DOHH2 (cell line): ENCODE data around the gene DOCK8.

Source experiments
- H3F3A ChIP-seq: fragments of 200-600 bp; sonication (generic), shearing (Covaris generic); 2 replicates; pipeline ENCODE4 v1.6.0; 2016; ENCODE audit warnings: antibody characterized with exemption, mild to moderate bottlenecking; ENCODE audit not compliant: control insufficient read depth, insufficient read depth
- H3K27ac ChIP-seq: fragments of 200-600 bp; sonication (generic); 2 replicates; pipeline ENCODE4 v1.5.1; 2014; ENCODE audit warnings: low read depth, mild to moderate bottlenecking, low read length, moderate library complexity
- H3K27me3 ChIP-seq: fragments of 200-600 bp; sonication (generic); 2 replicates; pipeline ENCODE4 v1.6.1; 2014; ENCODE audit warnings: mild to moderate bottlenecking, low read length, mixed read lengths; ENCODE audit not compliant: control insufficient read depth
- H3K36me3 ChIP-seq: fragments of 200-600 bp; sonication (generic); 2 replicates; pipeline ENCODE4 v1.6.1; 2014; ENCODE audit warnings: mild to moderate bottlenecking, low read length, moderate library complexity, mixed read lengths; ENCODE audit not compliant: control insufficient read depth
- H3K4me1 ChIP-seq: fragments of 200-600 bp; sonication (generic); 2 replicates; pipeline ENCODE4 v1.6.1; 2014; ENCODE audit warnings: mild to moderate bottlenecking, low read length, mixed read lengths; ENCODE audit not compliant: control insufficient read depth
- H3K4me2 ChIP-seq: fragments of 200-600 bp; sonication (generic); 2 replicates; pipeline ENCODE4 v1.6.0; 2014; ENCODE audit warnings: mild to moderate bottlenecking, low read length, moderate library complexity
- H3K4me3 ChIP-seq: fragments of 200-600 bp; sonication (generic); 2 replicates; pipeline ENCODE4 v1.5.1; 2014; ENCODE audit warnings: mild to moderate bottlenecking, low read length, mixed read lengths
- H3K79me2 ChIP-seq: fragments of 200-600 bp; sonication (generic); 2 replicates; pipeline ENCODE4 v1.6.1; 2014; ENCODE audit warnings: mild to moderate bottlenecking, low read length, mixed read lengths; ENCODE audit not compliant: control insufficient read depth
- H3K9me2 ChIP-seq: fragments of 200-600 bp; sonication (generic); replicated peaks from 2 replicates; pipeline ENCODE4 v1.6.1; 2014; ENCODE audit warnings: mild to moderate bottlenecking, low read length, mixed read lengths; ENCODE audit not compliant: control insufficient read depth
- H3K9me3 ChIP-seq: fragments of 200-600 bp; sonication (generic); 2 replicates; pipeline ENCODE4 v1.6.1; 2014; ENCODE audit warnings: antibody characterized with exemption, low read length, mixed read lengths; ENCODE audit not compliant: control insufficient read depth, insufficient read depth
- H4K20me1 ChIP-seq: fragments of 200-600 bp; sonication (generic); 2 replicates; pipeline ENCODE4 v1.6.0; 2014; ENCODE audit warnings: low read depth, mild to moderate bottlenecking, antibody characterized with exemption, low read length, moderate library complexity; ENCODE audit not compliant: control insufficient read depth, insufficient read depth
- CTCF ChIP-seq: fragments of 200-600 bp; sonication (generic); IDR thresholded peaks from one replicate; pipeline ENCODE4 v1.5.1; 2014; ENCODE audit warnings: antibody characterized with exemption, mild to moderate bottlenecking, low read depth, low read length; ENCODE audit not compliant: poor library complexity, severe bottlenecking
- EZH2phosphoT487 ChIP-seq: fragments of 200-600 bp; sonication (generic); IDR thresholded peaks from 2 replicates; pipeline ENCODE4 v1.6.1; 2017; ENCODE audit warnings: borderline replicate concordance, mild to moderate bottlenecking, antibody characterized with exemption, low read length, moderate library complexity, mixed read lengths

Gene DOCK8

DNA sequence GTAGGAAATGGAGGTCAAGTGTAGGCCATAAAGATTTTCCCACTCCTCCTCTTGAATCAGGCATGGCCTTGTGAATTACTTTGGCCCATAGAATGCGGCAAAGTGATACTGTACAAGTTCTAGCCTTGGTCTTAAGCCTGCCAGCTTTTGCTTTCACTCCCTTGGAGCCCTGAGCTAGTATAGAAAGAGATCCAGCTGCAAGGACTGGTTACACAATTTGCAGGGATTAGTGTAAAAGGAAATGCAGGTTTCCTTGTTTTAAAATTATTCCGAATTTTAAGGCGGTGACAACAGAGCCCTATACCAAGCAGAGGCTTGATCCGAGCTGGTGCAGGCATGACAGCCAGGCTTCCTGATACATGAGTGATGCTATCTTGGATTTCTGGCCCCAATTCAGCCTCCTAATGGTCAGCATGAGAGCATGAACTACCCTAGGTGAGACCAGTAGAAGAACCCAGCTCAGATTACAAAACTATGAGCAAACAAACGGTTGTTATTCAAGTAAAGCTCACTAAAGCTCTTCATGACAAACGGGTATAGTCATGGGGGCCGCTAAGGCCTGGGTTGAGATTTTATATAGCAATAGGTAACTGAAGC lies 257.9 kb downstream of the DOCK8 start:
- H3K27me3 ChIP-seq: no peaks in the 10 kb centered on the region
- H3K79me2 ChIP-seq: peaks cover 11% of the 10 kb centered on the region
- peaks cover 34% of the 10 kb centered on the region for H3K4me1 ChIP-seq
- no peaks in the 10 kb centered on the region for H3K9me3 ChIP-seq
- no peaks in the 10 kb centered on the region for H4K20me1 ChIP-seq
- peaks cover 2% of the 10 kb centered on the region for H3K36me3 ChIP-seq
- no peak for TF ChIP-seq CTCF
- TF ChIP-seq EZH2phosphoT487: no peak
- no peaks in the 10 kb centered on the region for H3K9me2 ChIP-seq
- H3K27ac ChIP-seq: no peak overlapping the region
- no peak overlapping the region for H3K4me3 ChIP-seq
- H3K4me2 ChIP-seq: no peak overlapping the region
- H3F3A ChIP-seq: peaks cover 11% of the 10 kb centered on the region

DNA sequence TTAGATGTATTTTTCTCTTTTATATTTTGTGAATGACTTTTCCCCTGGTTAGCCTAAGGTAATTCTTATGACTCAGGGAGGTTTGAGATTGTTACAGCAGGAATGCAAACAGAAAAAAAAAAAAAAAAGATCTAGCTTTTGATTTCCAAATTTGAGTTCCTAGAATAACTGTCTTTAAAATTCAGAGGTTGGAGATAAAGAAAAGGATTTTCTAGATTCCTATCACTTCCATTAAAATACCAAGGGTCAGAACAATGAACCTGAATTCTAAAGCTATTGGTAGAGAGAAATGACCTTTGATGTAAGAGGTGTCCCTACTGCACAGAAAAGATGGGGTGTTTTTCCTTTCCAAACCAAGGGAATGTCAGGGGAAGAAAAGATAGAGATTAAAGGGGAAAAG lies 262.5 kb downstream of the DOCK8 start:
- Histone ChIP-seq H3K36me3 (peaks cover 2% of the 10 kb centered on the region; the same call in 1 of the 2 replicates), H4K20me1 (no peaks in the 10 kb centered on the region), H3K4me3 (no peak overlapping the region), H3F3A (no peaks in the 10 kb centered on the region), H3K9me2 (no peaks in the 10 kb centered on the region), H3K27me3 (no peaks in the 10 kb centered on the region), H3K9me3 (no peaks in the 10 kb centered on the region), H3K4me2 (no peak overlapping the region), H3K4me1 (no peaks in the 10 kb centered on the region), H3K27ac (no peak overlapping the region), H3K79me2 (no peaks in the 10 kb centered on the region)
- TF ChIP-seq CTCF (no peak), EZH2phosphoT487 (no peak)

GRCh38 chr9:479304-479970 lies 264.8 kb downstream of the DOCK8 start:
- Histone ChIP-seq H3K36me3 (peaks cover 2% of the 10 kb centered on the region; the same call in 1 of the 2 replicates), H3K9me2 (no peaks in the 10 kb centered on the region), H3K4me3 (no peak overlapping the region), H3K27ac (no peak overlapping the region), H3F3A (no peaks in the 10 kb centered on the region), H4K20me1 (no peaks in the 10 kb centered on the region), H3K4me1 (no peaks in the 10 kb centered on the region), H3K27me3 (no peaks in the 10 kb centered on the region), H3K79me2 (no peaks in the 10 kb centered on the region), H3K4me2 (no peak overlapping the region), H3K9me3 (no peaks in the 10 kb centered on the region)
- TF ChIP-seq CTCF (no peak), EZH2phosphoT487 (no peak)
